AG04450 (cell line): ENCODE measurements around the gene WSB1. TPM values are rescaled to one million over a fixed set of nuclear protein-coding genes. Genes with fewer than 3 reads are reported as not detected.

Experiments
- CTCF ChIA-PET: fragments of 300-600, 350-600 bp; formaldehyde crosslinking; extraction: SDS; loops from one replicate; lab custom pipeline; 2022; ENCODE audit warnings: antibody characterized with exemption, inconsistent platforms; lab: Charles Lee
- POLR2A ChIA-PET: fragments of 350-600 bp; formaldehyde crosslinking; extraction: SDS; loops from one replicate; lab custom pipeline; 2021; ENCODE audit warnings: antibody characterized with exemption, inconsistent platforms; lab: Yijun Ruan, JAX
- DNase-seq: peaks from one replicate; pipeline ENCODE4 v3.0.0-alpha.2; 2011; ENCODE audit warnings: low read depth, low spot score
- H3K27ac ChIP-seq: one replicate; pipeline ENCODE4 v1.5.1; 2012; ENCODE audit warnings: low read depth, low read length, control low read depth
- H3K27me3 ChIP-seq: one replicate; pipeline ENCODE4 v1.6.0; 2012; ENCODE audit warnings: low read length; ENCODE audit not compliant: control insufficient read depth, insufficient read depth
- H3K4me3 ChIP-seq: 2 replicates; pipeline ENCODE4 v1.5.1; 2011; ENCODE audit warnings: mild to moderate bottlenecking, low read depth, low read length, control low read depth
- H3K9me3 ChIP-seq: 2 replicates; pipeline ENCODE4 v1.5.1; 2012; ENCODE audit warnings: low read length; ENCODE audit not compliant: control insufficient read depth, insufficient read depth
- polyA plus RNA-seq: library from polyadenylated mRNA; depleted of rRNA; stranded (reverse); fragments of >200 nt; gene quantifications from 2 replicates; pipeline ENCODE4 v1.2.3, GENCODE V29; 2011
- TF ChIP-seq, protein P1 (sequence below): IDR thresholded peaks from 2 replicates; pipeline ENCODE4 v1.5.1; 2011; ENCODE audit warnings: low read depth, low read length, control low read depth, inconsistent platforms

Gene WSB1
- polyA plus RNA-seq, 1 experiment: 204 TPM

DNA sequence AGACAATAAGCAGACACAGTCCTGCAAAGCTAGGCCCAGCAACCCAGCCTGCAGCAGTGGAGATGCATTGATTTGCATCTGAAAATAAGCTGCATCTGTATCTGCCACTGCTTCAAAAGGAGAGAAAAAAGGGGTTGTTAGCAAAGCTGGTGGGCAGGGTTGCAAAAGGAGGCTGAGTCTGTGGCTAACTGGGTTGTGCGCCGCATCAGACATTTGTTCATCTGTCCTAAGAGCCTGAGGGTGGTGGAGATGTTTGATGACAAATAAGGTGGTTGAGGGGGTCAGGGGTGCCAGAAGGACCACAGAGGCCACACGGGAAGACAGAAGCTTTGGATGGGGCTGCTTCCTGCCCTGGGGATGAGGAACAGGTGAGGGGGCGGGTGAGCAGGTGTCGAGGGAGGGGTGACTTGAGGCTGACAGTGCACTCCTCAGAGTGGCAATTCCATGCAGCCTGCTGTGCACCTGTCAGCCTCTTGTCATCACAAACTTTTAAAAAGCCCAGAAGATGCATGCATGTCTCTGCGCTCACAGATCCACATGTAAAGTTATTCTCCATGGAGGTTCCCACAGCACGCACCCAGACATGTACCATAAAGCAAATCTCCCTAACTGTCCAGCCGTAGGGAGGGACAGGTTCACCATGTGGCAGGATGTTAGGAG, 35.4 kb downstream of the WSB1 start:
- Histone ChIP-seq H3K27me3 (no peaks in the 10 kb centered on the region), H3K9me3 (no peaks in the 10 kb centered on the region), H3K27ac (no peak overlapping the region), H3K4me3 (no peak overlapping the region)
- TF ChIP-seq, protein P1, sequence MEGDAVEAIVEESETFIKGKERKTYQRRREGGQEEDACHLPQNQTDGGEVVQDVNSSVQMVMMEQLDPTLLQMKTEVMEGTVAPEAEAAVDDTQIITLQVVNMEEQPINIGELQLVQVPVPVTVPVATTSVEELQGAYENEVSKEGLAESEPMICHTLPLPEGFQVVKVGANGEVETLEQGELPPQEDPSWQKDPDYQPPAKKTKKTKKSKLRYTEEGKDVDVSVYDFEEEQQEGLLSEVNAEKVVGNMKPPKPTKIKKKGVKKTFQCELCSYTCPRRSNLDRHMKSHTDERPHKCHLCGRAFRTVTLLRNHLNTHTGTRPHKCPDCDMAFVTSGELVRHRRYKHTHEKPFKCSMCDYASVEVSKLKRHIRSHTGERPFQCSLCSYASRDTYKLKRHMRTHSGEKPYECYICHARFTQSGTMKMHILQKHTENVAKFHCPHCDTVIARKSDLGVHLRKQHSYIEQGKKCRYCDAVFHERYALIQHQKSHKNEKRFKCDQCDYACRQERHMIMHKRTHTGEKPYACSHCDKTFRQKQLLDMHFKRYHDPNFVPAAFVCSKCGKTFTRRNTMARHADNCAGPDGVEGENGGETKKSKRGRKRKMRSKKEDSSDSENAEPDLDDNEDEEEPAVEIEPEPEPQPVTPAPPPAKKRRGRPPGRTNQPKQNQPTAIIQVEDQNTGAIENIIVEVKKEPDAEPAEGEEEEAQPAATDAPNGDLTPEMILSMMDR: no peak
- ChIA-PET CTCF (interaction anchor here (0.7 to 1.9 kb wide), 5 partner anchors 89 to 322 kb away, joined by 3 to 12 read pairs (median 3); no protein-coding TSS in a partner anchor), POLR2A (no interaction called here)
- DNase-seq: no peak

DNA sequence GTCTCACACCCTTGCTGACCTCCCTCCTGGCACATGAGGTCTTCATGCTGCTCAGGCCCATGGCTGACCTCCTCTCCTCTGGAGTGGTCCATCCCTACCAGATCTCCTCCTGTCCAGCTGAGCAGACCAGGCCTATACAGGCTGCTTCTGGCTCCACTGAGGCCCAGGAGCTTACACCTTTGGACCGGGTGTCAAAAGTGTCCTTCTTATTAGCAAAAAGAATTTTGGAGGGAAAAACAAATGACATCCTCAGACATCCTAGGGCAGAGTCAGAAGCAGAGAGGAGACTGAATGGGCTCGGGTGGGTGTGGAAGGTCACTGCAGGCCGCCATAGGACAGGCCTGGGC, 38.1 kb downstream of the WSB1 start:
- ChIA-PET POLR2A (no interaction called here), CTCF (interaction anchor here (3.2 kb wide), 1 partner anchor 94 kb away, joined by 111 read pairs; no protein-coding TSS in a partner anchor)
- no peak for DNase-seq
- Histone ChIP-seq H3K27ac (no peak overlapping the region), H3K4me3 (no peak overlapping the region), H3K9me3 (no peaks in the 10 kb centered on the region), H3K27me3 (no peaks in the 10 kb centered on the region)
- TF ChIP-seq, protein P1: no peak

DNA sequence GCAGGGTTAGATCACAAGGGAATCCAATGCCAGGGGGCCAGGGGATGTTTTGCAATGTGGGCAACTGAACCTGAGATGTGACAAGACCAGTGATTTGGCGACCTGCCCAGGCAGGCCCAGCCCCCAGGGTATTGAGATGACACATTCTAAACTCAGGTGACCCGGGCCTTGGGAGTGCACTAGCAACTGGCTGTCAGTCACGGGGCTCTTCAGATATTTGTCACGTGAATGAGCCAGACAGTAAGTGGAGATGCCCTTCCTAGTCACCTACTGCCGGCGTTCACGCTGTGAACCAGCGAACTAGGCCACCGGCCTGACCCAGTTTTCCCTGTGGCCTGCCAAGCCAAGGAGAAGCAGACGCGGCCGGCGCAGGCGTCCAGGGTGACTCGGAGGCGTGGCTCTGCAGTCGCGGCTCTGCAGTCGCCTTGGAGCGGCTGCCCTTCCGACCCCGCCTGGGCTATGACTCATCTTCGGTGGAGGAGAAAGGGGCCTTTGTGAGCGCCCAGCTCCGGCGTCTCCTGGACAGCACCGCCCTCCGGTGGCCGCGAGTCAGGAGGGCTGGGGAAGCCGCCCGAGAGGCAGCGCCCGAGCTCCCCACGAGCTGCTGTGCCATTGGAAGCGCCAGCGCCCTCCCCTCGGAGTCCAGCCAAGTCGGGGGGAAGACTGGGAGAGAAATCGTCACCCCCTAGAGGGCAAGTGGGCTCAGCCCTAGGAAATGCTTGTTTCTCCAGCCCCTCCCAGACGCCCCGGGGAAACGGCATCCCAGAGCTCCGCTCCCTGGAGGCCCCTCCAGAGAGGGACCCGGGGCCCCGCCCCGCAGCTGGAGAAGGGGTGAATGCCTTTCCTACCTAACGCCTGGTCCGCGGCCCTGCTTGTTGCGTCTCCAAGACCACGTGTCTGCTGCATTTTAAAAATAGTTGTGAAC, 38.8 kb downstream of the WSB1 start:
- POLR2A ChIA-PET: interaction anchor here (1.0 to 1.3 kb wide), 3 partner anchors 10 to 96 kb away, joined by 5 to 20 read pairs (median 6); partner anchors contain the start of gene WSB1
- TF ChIP-seq, protein P1: peak; percentile 78
- H3K4me3 ChIP-seq: peak overlapping the region; percentile 61
- peak overlapping the region; percentile 86 for H3K27ac ChIP-seq
- CTCF ChIA-PET: interaction anchor here (0.7 to 3.2 kb wide), 28 partner anchors 10 to 322 kb away, joined by 3 to 111 read pairs (median 4); no protein-coding TSS in a partner anchor
- DNase-seq: peak; percentile 89
- no peaks in the 10 kb centered on the region for H3K9me3 ChIP-seq
- no peaks in the 10 kb centered on the region for H3K27me3 ChIP-seq

DNA sequence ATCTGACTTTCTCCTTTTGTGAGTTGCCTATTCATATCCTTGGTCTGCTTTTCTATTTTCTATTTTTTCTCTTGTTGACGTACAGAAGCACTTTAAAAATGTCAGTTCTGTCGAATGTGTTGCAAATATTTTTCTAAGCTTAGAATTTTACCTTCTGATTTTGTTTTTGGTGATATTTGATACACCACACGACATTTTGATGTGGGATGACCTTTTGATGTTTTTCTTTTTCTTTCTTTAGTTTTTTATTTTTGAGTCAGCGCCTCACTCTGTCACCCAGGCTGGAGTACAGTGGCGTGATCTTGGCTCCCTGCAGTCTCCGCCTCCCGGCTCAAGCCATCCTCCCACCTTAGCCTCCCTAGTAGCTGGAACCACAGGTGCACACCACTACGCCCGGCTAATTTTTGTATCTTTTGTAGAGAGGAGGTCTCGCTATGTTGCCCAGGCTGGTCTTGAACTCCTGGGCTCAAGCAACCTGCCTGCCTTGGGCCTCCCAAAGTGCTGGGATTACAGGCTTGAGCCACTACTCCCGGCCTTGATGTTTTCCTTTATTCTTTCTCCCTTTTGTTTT, 39.6 kb downstream of the WSB1 start:
- POLR2A ChIA-PET: interaction anchor here (1.0 to 1.3 kb wide), 3 partner anchors 10 to 97 kb away, joined by 5 to 20 read pairs (median 6); partner anchors contain the start of gene WSB1
- CTCF ChIA-PET: interaction anchor here (0.7 to 3.2 kb wide), 27 partner anchors 11 to 317 kb away, joined by 3 to 111 read pairs (median 4); no protein-coding TSS in a partner anchor
- DNase-seq: no peak
- Histone ChIP-seq H3K4me3 (peak overlapping the region; percentile 61), H3K9me3 (no peaks in the 10 kb centered on the region), H3K27me3 (no peaks in the 10 kb centered on the region), H3K27ac (peak overlapping the region; percentile 86)
- TF ChIP-seq, protein P1: no peak
